Thyroid gland (tissue), 4 donors: ENCODE results near the gene KASH5. TPM values are rescaled to one million over a fixed set of nuclear protein-coding genes. Genes with fewer than 3 reads are reported as not detected.
A peak's percentile ranks its signal among the peaks of the same experiment; 100 is the strongest.

Experiments
- DNase-seq, 2 donors: peaks; one replicate each; pipeline ENCODE4 v3.0.0-alpha.2; 2019
- H3K27ac ChIP-seq, 3 donors: fragments of 200-600 bp; sonication (generic); 1 replicate in 2 of 3; 2 replicates in 1 of 3; pipeline ENCODE4 v1.5.1; 2016 to 2019; ENCODE audit warnings: mild to moderate bottlenecking in 1 of 3, moderate library complexity in 1 of 3
- H3K27me3 ChIP-seq: fragments of 200-600 bp; sonication (generic); one replicate; pipeline ENCODE4 v1.5.1; 2019
- H3K36me3 ChIP-seq, 2 donors: fragments of 200-600 bp; sonication (generic); one replicate each; pipeline ENCODE4 v1.5.1; 2016 to 2019
- H3K4me1 ChIP-seq, 2 donors: fragments of 200-600 bp; sonication (generic); one replicate each; pipeline ENCODE4 v1.5.1; 2017 to 2019
- H3K4me3 ChIP-seq, 3 donors: fragments of 200-600 bp; sonication (generic); replicated peaks in 1 of 3; 1 replicate in 2 of 3; 2 replicates in 1 of 3; pipeline ENCODE4 v1.5.1; 2016; ENCODE audit warnings: mild to moderate bottlenecking in 1 of 3
- H3K9me3 ChIP-seq: fragments of 200-600 bp; sonication (generic); one replicate; pipeline ENCODE4 v1.5.1; 2017
- POLR2A ChIP-seq, 2 donors: fragments of 450-650 bp; IDR thresholded peaks; one replicate each; pipeline ENCODE4 v1.6.1; 2017; ENCODE audit warnings: antibody characterized with exemption in 2 of 2, mild to moderate bottlenecking in 2 of 2, moderate library complexity in 1 of 2
- WGBS, 2 donors: methylation state at CpG; one replicate each; pipeline ENCODE4 v1.1.5; 2017; 5-methylcytosine and 5-hydroxymethylcytosine counted together
- intact Hi-C: fragments of 100-400 bp; cut with DNase I; formaldehyde crosslinking; loops from one replicate; pipeline ENCODE4 v1.15.1; 2023
- total RNA-seq, 4 donors: library from RNA; depleted of rRNA; stranded (reverse); fragments of >200 nt; gene quantifications; one replicate each; pipeline ENCODE4 v1.2.3, GENCODE V29; 2016
- TF ChIP-seq, protein P1 (sequence below), 6 experiments: fragments of 200-600 bp in 3 of 6; fragments of 450-650 bp in 3 of 6; sonication (generic) in 3 of 6; IDR thresholded peaks; one replicate each; pipeline ENCODE4 v1.5.1; 2016 to 2019; ENCODE audit warnings: antibody characterized with exemption in 6 of 6, mild to moderate bottlenecking in 2 of 6, inconsistent platforms in 1 of 6, moderate library complexity in 1 of 6

Gene KASH5
- total RNA-seq, 4 donors from 2014 or later, result 1.3 TPM; not detected in 3

- Histone ChIP-seq H3K27me3 (no peaks in the 10 kb centered on the region), H3K4me1 (peaks cover 0 to 5% of the 10 kb centered on the region in 2 donors), H3K4me3 (no peak overlapping the region), H3K9me3 (no peaks in the 10 kb centered on the region), H3K27ac (no peak overlapping the region), H3K36me3 (no peaks in the 10 kb centered on the region)
- TF ChIP-seq, protein P1, sequence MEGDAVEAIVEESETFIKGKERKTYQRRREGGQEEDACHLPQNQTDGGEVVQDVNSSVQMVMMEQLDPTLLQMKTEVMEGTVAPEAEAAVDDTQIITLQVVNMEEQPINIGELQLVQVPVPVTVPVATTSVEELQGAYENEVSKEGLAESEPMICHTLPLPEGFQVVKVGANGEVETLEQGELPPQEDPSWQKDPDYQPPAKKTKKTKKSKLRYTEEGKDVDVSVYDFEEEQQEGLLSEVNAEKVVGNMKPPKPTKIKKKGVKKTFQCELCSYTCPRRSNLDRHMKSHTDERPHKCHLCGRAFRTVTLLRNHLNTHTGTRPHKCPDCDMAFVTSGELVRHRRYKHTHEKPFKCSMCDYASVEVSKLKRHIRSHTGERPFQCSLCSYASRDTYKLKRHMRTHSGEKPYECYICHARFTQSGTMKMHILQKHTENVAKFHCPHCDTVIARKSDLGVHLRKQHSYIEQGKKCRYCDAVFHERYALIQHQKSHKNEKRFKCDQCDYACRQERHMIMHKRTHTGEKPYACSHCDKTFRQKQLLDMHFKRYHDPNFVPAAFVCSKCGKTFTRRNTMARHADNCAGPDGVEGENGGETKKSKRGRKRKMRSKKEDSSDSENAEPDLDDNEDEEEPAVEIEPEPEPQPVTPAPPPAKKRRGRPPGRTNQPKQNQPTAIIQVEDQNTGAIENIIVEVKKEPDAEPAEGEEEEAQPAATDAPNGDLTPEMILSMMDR (IDR thresholded peaks at IDR 0.05), result no peak
- TF ChIP-seq POLR2A (IDR thresholded peaks at IDR 0.05), result no peak
- DNase-seq, result no peak
- intact Hi-C loops, result no loop called here
- 83 to 86% methylated on average over 6 of the region's 6 CpGs for WGBS, 2 donors
Observed at GRCh38 chr19:49400029-49400428, 12.0 kb downstream of the KASH5 start.

GRCh38 chr19:49403404-49404187 is 15.5 kb downstream of the KASH5 start:
- Histone ChIP-seq H3K4me1 (no peaks in the 10 kb centered on the region), H3K9me3 (no peaks in the 10 kb centered on the region), H3K27ac (no peak overlapping the region), H3K36me3 (no peaks in the 10 kb centered on the region), H3K27me3 (no peaks in the 10 kb centered on the region), H3K4me3 (no peak overlapping the region)
- intact Hi-C loops, result no loop called here
- 38 to 42% methylated on average over 5 to 7 of the region's 7 CpGs for WGBS, 2 donors
- TF ChIP-seq POLR2A (IDR thresholded peaks at IDR 0.05), result no peak
- TF ChIP-seq, protein P1 (IDR thresholded peaks at IDR 0.05), result no peak
- DNase-seq, result peak; percentile 10 to 25

DNA sequence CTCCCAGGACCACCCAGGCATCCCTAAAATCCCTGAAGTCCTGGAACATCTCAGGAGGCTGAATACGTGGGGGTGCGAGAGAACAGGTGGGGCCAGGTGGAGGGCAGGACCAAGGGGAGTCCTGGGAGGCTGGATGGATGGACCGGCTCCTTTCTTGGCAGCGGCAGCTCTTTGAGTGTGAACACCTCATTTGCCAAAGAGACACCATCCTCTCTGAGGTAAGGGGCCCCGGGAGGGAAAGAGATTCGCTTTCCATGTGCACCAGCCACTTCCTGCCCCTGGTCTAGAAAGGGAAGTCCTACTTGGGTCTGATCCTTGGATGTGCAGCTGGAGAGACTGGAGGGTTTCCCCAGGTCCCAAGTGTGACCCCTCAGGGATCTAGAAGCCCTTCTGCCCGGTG is 19.0 kb downstream of the KASH5 start:
- peaks cover 0 to 12% of the 10 kb centered on the region in 2 donors for H3K4me1 ChIP-seq
- no peaks in the 10 kb centered on the region for H3K9me3 ChIP-seq
- no peak for TF ChIP-seq POLR2A (IDR thresholded peaks at IDR 0.05)
- TF ChIP-seq, protein P1 (IDR thresholded peaks at IDR 0.05), result no peak
- intact Hi-C loops, result no loop called here
- 76 to 78% methylated on average over 3 to 7 of the region's 7 CpGs for WGBS, 2 donors
- no peak overlapping the region for H3K27ac ChIP-seq
- H3K4me3 ChIP-seq, result no peak overlapping the region
- H3K27me3 ChIP-seq, result no peaks in the 10 kb centered on the region
- DNase-seq, result no peak
- H3K36me3 ChIP-seq, result no peaks in the 10 kb centered on the region

DNA sequence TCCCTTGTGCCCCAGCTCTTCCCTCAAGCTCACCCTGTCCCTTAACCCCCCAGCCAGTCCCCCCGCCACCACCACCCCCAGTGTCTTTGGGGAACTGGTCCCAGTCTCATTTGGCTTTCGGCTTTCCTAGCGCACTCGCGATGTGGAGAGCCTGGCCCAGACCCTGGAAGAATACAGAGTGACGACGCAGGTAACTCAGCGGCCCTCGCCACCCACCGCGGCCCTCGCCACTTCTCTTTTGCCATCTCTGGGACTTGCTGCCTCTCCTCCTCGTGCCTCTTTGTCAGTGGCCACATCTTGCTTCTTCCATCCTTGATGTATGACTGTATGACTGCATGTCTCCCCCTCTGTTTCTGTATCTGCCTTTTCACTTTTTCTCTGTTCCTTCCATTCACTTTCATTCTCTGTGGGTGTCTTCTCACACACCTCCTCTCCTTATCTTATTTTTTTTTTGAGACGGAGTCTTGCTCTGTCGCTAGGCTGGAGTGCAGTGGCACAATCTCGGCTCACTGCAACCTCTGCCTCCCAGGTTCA is 19.5 kb downstream of the KASH5 start:
- intact Hi-C loops, result no loop called here
- WGBS, 2 donors, result 91 to 92% methylated on average over 16 of the region's 16 CpGs
- DNase-seq, result no peak
- Histone ChIP-seq H3K9me3 (no peaks in the 10 kb centered on the region), H3K36me3 (no peaks in the 10 kb centered on the region), H3K27ac (no peak overlapping the region), H3K4me1 (peaks cover 0 to 12% of the 10 kb centered on the region in 2 donors), H3K4me3 (no peak overlapping the region), H3K27me3 (no peaks in the 10 kb centered on the region)
- TF ChIP-seq, protein P1 (IDR thresholded peaks at IDR 0.05), result no peak
- TF ChIP-seq POLR2A (IDR thresholded peaks at IDR 0.05), result no peak

- H3K4me3 ChIP-seq, result no peak overlapping the region
- H3K27me3 ChIP-seq, result no peaks in the 10 kb centered on the region
- intact Hi-C loops, result no loop called here
- no peaks in the 10 kb centered on the region for H3K36me3 ChIP-seq
- no peak for DNase-seq
- WGBS, 2 donors, result 68 to 78% methylated on average over 7 to 8 of the region's 8 CpGs
- no peaks in the 10 kb centered on the region for H3K9me3 ChIP-seq
- peaks cover 0 to 12% of the 10 kb centered on the region in 2 donors for H3K4me1 ChIP-seq
- H3K27ac ChIP-seq, result no peak overlapping the region
- TF ChIP-seq, protein P1 (IDR thresholded peaks at IDR 0.05), result no peak
- TF ChIP-seq POLR2A (IDR thresholded peaks at IDR 0.05), result no peak
Observed at GRCh38 chr19:49408816-49409440, 20.9 kb downstream of the KASH5 start.
